Thyroid gland (tissue), 4 donors: ENCODE measurements around the gene DKKL1.

Experiments
- CTCF ChIP-seq, 6 experiments: fragments of 200-600 bp in 3 of 6; fragments of 450-650 bp in 3 of 6; sonication (generic) in 3 of 6; IDR thresholded peaks; one replicate each; pipeline ENCODE4 v1.5.1; 2016 to 2019; ENCODE audit warnings: antibody characterized with exemption in 6 of 6, mild to moderate bottlenecking in 2 of 6, inconsistent platforms in 1 of 6, moderate library complexity in 1 of 6
- POLR2A ChIP-seq, 2 donors: fragments of 450-650 bp; IDR thresholded peaks; one replicate each; pipeline ENCODE4 v1.6.1; 2017; ENCODE audit warnings: antibody characterized with exemption in 2 of 2, mild to moderate bottlenecking in 2 of 2, moderate library complexity in 1 of 2

GRCh38 chr19:49318296-49318695, 45.4 kb upstream of the DKKL1 start:
- TF ChIP-seq CTCF (IDR thresholded peaks at IDR 0.05), result no peak
- no peak for TF ChIP-seq POLR2A (IDR thresholded peaks at IDR 0.05)
